HG03103 (cell line): ENCODE data around the gene HIP1.
"Not testable (repeated sequence)": the region's sequence is repeated elsewhere in the genome, so short reads cannot be mapped to it uniquely, and the experiment has no call there.

Experiments
- ATAC-seq: cut with Tn5 transposase; IDR thresholded peaks from one replicate; pipeline ENCODE4 v1.9.1; 2021; ENCODE audit warnings: low read depth; ENCODE audit not compliant: unreplicated experiment

The HIP1 gene

GRCh38 chr7:75623390-75624133, 115.2 kb downstream of the HIP1 start:
- ATAC-seq, result no peak

DNA sequence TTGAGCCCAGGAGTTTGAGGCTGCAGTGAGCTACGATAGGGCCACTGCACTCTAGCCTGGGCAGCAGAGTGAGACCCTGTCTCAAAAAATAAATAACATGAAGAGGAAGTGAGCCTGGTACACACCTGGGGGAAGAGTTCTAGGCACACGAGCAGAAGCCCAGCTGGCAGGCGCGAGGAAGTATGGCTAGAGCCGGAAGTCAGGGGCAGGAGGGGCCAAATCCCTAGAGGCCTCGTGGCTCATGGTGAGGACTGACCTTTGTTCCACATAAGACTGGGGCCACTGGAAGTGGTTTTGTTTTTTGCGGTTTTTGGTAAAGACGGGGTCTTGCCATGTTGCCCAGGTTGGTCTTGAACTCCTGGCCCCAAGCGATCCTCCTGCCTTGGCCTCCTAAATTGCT, 117.6 kb downstream of the HIP1 start:
- no peak for ATAC-seq

DNA sequence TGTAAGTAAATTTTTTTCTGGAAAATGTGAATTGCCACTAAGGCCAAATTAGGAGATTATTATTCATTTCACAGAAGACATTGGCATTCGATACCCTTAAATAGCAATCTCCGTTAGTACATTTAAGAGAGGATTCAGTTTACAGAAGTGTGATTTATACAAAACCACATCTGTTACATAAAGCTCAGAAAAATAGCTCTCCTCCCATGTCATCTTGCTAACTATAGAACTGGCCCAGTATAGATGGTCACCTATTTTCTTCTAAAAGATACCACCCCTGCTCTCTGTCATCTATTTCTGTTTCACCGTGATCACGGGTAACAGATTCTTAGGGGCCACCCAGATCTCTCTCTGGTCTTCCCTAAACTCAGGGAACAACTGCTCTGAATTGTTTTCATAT, 119.1 kb downstream of the HIP1 start:
- ATAC-seq, result no peak

GRCh38 chr7:75617634-75618234, 121.0 kb downstream of the HIP1 start:
- no peak for ATAC-seq

DNA sequence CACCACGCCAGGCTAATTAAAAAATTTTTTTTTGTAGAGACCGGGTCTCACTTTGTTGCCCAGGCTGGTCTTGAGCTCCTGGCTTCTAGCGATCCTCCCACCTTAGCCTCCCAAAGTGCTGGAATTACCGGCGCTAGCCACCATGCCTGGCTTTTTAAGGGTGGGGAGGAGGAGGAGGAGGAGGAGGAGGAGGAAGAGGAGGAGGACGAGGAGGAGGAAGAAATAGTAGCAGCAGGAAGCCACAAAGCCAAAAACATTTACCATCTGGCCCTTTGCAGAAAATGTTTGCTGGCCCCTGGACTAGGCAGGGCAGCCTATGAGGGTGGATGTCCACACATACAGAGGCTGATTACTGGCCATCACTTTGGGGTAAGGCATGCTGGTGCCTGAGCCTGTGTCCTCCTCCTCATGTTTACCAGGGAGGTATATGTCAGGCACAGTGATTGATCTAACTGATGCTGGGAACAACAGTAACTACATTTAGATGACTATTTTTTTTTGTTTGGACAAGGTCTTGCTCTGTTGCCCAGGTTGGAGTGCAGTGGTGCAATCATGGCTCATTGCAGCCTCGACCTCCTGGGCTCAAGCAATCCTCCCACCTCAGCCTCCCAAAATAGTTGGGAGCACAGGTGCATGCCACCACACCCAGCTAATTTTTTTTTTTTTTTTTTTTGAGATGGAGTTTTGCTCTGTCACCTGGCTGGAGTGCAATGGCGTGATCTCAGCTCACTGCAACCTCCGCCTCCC, 122.1 kb downstream of the HIP1 start:
- ATAC-seq, result no peak

DNA sequence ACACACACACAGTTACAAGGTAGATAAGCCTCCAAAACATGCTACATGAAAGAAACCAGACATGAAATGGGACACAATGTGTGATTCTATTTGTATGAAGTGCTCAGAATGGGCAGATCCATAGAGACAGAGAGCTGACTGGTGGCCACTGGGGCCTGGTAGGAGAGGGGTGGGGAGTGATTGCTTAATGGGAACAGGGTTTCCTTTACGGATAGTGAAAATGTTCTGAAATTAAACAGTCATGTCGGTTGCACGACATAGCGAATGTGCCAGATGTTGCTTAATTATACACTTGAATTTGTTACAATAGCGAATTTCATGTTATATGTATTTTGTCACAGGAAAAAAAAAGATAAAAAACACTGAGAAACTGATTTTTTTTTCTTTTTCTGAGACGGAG, 124.3 kb downstream of the HIP1 start:
- ATAC-seq, result no peak

- ATAC-seq, result no peak
These were observed 125.4 kb downstream of the HIP1 start for GRCh38 chr7:75613351-75613750.

DNA sequence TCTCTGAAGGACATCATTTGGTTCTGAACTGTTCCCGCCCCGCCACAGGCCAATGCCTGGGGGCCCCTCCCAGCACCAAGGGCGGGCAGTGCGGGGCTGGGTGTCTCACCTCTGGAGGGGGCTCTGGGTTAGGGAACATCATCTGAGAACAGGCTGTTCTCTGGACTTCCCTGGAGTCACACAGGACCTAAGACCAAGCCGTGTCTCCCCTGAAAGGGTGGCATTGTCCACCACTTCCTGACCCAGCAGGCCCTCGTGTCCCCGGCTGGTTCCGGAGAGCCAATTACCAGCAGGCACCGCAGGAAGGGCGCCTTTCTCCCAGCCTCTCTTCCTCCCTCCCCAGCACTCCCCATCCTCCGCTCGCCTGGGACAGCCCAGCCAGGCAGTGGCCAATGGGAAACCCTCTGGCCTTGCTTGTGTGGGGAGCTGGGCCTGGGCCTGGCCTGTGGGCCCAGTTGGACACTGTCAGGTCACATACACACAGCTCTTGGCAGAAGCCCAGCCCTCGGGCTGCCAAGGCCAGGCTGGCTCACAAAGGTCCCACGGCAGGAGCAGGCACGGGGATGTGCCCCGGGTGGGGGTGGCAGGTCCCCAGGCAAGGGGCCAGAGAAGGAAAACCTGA, 127.1 kb downstream of the HIP1 start:
- ATAC-seq, result no peak

DNA sequence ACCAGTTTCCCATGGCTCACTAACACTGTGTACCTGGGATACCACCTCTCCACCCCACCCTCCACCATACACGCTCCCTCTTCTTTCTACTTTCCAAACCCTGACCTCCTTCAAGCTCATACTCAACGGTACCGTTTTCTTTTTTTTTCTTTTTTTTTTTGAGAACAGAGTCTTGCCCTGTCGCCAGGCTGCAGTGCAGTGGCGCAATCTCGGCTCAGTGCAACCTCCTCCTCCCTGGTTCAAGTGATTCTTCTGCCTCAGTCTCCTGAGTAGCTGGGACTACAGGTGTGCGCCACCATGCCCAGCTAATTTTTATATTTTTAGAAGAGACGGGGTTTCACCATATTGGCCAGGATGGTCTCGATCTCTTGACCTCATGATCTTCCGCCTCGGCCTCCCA, 129.3 kb downstream of the HIP1 start:
- ATAC-seq, result not testable (repeated sequence)

GRCh38 chr7:75608451-75609122, 130.2 kb downstream of the HIP1 start:
- no peak for ATAC-seq

GRCh38 chr7:75604408-75604807, 134.3 kb downstream of the HIP1 start:
- ATAC-seq, result no peak

DNA sequence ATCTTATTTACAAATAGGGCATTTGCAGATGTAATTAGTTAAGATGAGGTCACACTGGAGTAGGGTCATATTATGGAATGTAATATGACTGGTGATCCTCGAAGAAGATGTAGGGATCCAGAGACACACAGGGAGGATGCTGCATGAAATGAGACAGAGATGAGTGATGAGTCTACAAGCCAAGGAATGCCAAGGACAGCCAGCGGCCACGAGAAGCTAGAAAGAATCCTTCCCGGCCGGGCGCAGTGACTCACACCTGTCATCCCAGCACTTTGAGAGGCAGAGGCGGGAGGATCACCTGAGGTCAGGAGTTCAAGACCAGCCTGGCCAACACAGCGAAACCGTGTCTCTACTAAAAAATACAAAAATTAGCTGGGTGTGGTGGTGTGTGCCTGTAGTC, 135.9 kb downstream of the HIP1 start:
- ATAC-seq, result not testable (repeated sequence)

GRCh38 chr7:75601539-75601938, 137.2 kb downstream of the HIP1 start:
- ATAC-seq, result no peak

DNA sequence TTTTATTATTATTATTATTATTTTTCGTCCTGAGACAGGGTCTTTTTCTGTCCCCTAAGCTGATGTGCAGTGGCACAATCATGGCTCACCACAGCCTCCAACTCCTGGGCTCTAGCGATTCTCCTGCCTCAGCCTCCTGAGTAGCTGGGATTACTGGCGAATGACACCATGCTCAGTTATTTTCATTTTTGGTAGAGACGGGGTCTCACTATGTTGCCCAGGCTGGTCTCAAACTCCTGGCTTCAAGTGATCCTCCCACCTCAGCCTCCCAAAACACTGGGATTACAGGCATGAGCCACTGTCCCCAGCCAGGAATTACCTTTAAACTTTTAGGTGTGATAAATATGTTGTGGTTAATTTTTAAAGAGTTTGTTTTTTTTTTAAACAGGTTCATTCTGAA, 138.0 kb downstream of the HIP1 start:
- not testable (repeated sequence) for ATAC-seq

DNA sequence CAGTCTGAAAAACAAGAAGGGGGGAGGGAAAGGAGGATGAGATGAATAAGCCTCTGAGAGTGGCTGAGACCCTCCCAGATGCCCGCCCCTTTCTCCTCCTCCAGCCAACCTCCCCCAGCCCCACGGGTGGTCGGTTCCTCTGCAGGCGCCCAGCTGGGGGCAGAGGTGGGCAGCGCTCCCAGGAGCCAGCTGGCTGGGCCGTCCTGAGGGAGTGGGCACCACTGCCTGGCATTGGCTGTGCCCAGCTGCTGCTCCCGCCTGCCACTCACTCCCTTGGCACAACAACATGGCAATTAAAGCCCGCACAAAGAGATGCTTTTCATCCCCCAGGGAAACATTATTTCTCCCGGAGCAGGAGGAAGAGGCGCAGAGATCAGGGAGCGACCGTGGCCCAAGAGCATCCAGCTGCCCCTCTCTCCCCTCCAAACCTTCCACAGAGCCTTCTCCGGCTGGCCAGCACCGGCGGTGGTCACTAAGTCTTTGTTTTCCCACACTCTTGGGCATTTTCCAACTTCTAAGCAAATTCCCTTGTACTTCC, 139.4 kb downstream of the HIP1 start:
- ATAC-seq, result no peak

DNA sequence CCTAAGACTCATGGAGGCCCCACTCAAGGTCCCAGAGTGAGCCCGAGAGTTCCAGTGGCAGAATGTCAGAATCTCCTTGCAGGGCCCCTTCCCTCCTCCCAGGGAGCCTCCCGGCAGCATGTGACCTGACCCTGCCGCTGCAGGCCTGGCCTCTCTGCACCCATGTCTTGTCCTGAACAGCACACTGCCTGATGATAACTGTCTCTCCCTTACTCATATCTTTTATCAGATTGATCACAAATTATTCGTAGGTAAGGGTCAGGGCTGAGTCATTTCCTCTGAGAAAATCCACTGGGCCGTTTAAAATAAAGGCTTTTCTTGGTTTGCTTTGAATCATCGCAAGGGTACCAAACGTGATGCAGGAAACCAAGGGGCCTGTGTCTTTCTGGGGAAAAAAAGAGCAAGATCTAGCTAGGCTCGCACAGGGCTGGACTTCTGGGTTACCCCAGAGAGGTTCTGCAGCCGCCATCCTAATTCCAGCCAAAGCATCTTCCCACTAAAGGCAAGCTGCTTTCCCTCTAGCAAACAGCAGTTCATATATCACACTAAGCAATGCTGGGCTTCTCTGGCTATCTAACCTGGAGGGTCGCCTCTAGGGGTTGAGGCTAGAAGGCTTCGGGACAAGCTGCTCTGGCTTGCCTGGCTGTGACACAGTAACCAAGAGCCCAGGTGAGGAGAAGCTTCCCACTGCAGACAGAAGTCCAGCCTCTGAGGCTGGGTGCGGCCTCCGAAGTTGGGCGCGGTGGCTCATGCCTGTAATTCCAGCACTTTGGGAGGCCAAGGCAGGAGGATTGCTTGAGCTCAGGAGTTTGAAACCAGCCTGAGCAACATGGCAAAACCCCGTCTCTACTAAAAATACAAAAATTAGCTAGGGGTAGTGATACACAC, 141.8 kb downstream of the HIP1 start:
- ATAC-seq, result no peak

- no peak for ATAC-seq
These were observed 143.0 kb downstream of the HIP1 start for GRCh38 chr7:75595766-75596165.

GRCh38 chr7:75593500-75594184, 145.1 kb downstream of the HIP1 start:
- ATAC-seq, result not testable (repeated sequence)
